ENCODE measurements around the gene PHTF2. TPM values are rescaled to one million over a fixed set of nuclear protein-coding genes. Genes with fewer than 3 reads are reported as not detected.

The PHTF2 gene
- 12.3 TPM for polyA plus RNA-seq (2013, experiment 1 of 2)
- 12.5 TPM for polyA plus RNA-seq (2013, experiment 2 of 2)

GRCh38 chr7:77798394-77799077 lies at the start of gene PHTF2, which contains the start of gene TMEM60:
TSS of gene PHTF2 (plus strand) at chr7:77798773.
TSS of gene TMEM60 (minus strand) at chr7:77798434. CDS start at chr7:77794373, 4,061 bp downstream.
- Histone ChIP-seq H3K18ac (ENCODE audit: low read length) (peak within 1 kb of the TSS; percentile 80), H3K9ac (ENCODE audit: low read length) (peak within 1 kb of the TSS; percentile 96), H3K23ac (ENCODE audit: low read length) (peak within 1 kb of the TSS; percentile 91), H3K79me2 (ENCODE audit: control insufficient read depth, insufficient read depth, low read length) (peaks cover 11% of the 10 kb centered on the region), H3K4me1 (ENCODE audit: control insufficient read depth, low read depth, low read length) (peaks cover 9% of the 10 kb centered on the region), H2AK5ac (ENCODE audit: low read length) (no peak within 1 kb of the TSS), H3K4ac (ENCODE audit: low read depth, low read length) (no peak within 1 kb of the TSS), H2BK120ac (ENCODE audit: low read depth, low read length) (no peak within 1 kb of the TSS), H2BK5ac (ENCODE audit: low read length) (peak within 1 kb of the TSS; percentile 42), H3K36me3 (ENCODE audit: control insufficient read depth, insufficient read depth, low read length) (no peaks in the 10 kb centered on the region), H3K4me2 (ENCODE audit: low read length) (peak within 1 kb of the TSS; percentile 93), H3K27me3 (ENCODE audit: insufficient read depth, low read length, poor library complexity) (no peaks in the 10 kb centered on the region), H3K27ac (ENCODE audit: low read depth, low read length) (peak within 1 kb of the TSS; percentile 83), H3K79me1 (ENCODE audit: low read length) (peaks cover 9% of the 10 kb centered on the region), H3K4me3 (ENCODE audit: low read length) (peak within 1 kb of the TSS; percentile 96), H3K56ac (ENCODE audit: low read length) (peak within 1 kb of the TSS; percentile 98), H2BK15ac (replicated peaks; ENCODE audit: low read depth) (no peak within 1 kb of the TSS), H4K5ac (ENCODE audit: low read length) (no peak within 1 kb of the TSS), H4K8ac (ENCODE audit: low read depth, low read length) (no peak within 1 kb of the TSS)
- peak; percentile 100 for DNase-seq
- no CpG with 5 or more reads among the region's 61 CpGs for WGBS (ENCODE audit: extremely low coverage, insufficient coverage, low lambda C conversion rate)

DNA sequence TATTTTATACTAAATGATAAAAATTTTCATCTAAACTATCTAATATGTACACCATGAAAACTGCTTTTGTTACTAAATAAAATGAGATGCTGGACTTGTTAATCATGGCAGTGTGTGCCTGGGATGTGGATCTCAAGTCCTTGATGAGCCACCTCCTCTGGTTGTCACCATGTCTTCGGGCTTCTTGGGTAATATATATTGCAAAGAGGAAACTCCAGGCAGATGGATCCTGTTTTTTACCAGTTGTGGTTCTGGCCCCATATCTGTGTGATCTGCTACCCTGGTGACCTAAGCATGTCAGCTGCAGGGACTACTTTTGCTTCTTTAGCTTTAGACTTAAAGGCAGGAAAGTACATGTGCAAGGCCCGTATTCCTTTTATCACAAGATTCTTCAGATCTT lies 46.6 kb upstream of the PHTF2 start:
- Histone ChIP-seq H3K79me1 (ENCODE audit: low read length) (no peaks in the 10 kb centered on the region), H2BK5ac (ENCODE audit: low read length) (no peak overlapping the region), H3K36me3 (ENCODE audit: control insufficient read depth, insufficient read depth, low read length) (no peaks in the 10 kb centered on the region), H3K4me2 (ENCODE audit: low read length) (no peak overlapping the region), H4K5ac (ENCODE audit: low read length) (no peak overlapping the region), H3K79me2 (ENCODE audit: control insufficient read depth, insufficient read depth, low read length) (no peaks in the 10 kb centered on the region), H3K9ac (ENCODE audit: low read length) (no peak overlapping the region), H3K18ac (ENCODE audit: low read length) (no peak overlapping the region), H3K4me3 (ENCODE audit: low read length) (no peak overlapping the region), H4K8ac (ENCODE audit: low read depth, low read length) (no peak overlapping the region), H2AK5ac (ENCODE audit: low read length) (no peak overlapping the region), H2BK120ac (ENCODE audit: low read depth, low read length) (no peak overlapping the region), H3K23ac (ENCODE audit: low read length) (no peak overlapping the region), H3K4ac (ENCODE audit: low read depth, low read length) (no peak overlapping the region), H3K56ac (ENCODE audit: low read length) (no peak overlapping the region), H3K27ac (ENCODE audit: low read depth, low read length) (no peak overlapping the region), H3K27me3 (ENCODE audit: insufficient read depth, low read length, poor library complexity) (no peaks in the 10 kb centered on the region), H3K4me1 (ENCODE audit: control insufficient read depth, low read depth, low read length) (no peaks in the 10 kb centered on the region), H2BK15ac (replicated peaks; ENCODE audit: low read depth) (no peak overlapping the region)
- DNase-seq, result no peak
- no CpG with 5 or more reads among the region's 2 CpGs for WGBS (ENCODE audit: extremely low coverage, insufficient coverage, low lambda C conversion rate)

- H3K4me1 ChIP-seq (ENCODE audit: control insufficient read depth, low read depth, low read length), result no peaks in the 10 kb centered on the region
- H3K18ac ChIP-seq (ENCODE audit: low read length), result no peak overlapping the region
- H3K79me1 ChIP-seq (ENCODE audit: low read length), result no peaks in the 10 kb centered on the region
- no peak overlapping the region for H2BK15ac ChIP-seq (replicated peaks; ENCODE audit: low read depth)
- no peaks in the 10 kb centered on the region for H3K36me3 ChIP-seq (ENCODE audit: control insufficient read depth, insufficient read depth, low read length)
- H3K27me3 ChIP-seq (ENCODE audit: insufficient read depth, low read length, poor library complexity), result no peaks in the 10 kb centered on the region
- WGBS (ENCODE audit: extremely low coverage, insufficient coverage, low lambda C conversion rate), result no CpG with 5 or more reads among the region's 1 CpG
- no peak overlapping the region for H3K9ac ChIP-seq (ENCODE audit: low read length)
- H2BK5ac ChIP-seq (ENCODE audit: low read length), result no peak overlapping the region
- H3K27ac ChIP-seq (ENCODE audit: low read depth, low read length), result no peak overlapping the region
- H4K8ac ChIP-seq (ENCODE audit: low read depth, low read length), result no peak overlapping the region
- H3K79me2 ChIP-seq (ENCODE audit: control insufficient read depth, insufficient read depth, low read length), result peaks cover 1% of the 10 kb centered on the region
- H2BK120ac ChIP-seq (ENCODE audit: low read depth, low read length), result no peak overlapping the region
- H2AK5ac ChIP-seq (ENCODE audit: low read length), result no peak overlapping the region
- H3K4me2 ChIP-seq (ENCODE audit: low read length), result no peak overlapping the region
- H4K5ac ChIP-seq (ENCODE audit: low read length), result no peak overlapping the region
- H3K23ac ChIP-seq (ENCODE audit: low read length), result no peak overlapping the region
- no peak overlapping the region for H3K4ac ChIP-seq (ENCODE audit: low read depth, low read length)
- H3K56ac ChIP-seq (ENCODE audit: low read length), result no peak overlapping the region
- no peak for DNase-seq
- H3K4me3 ChIP-seq (ENCODE audit: low read length), result no peak overlapping the region
These were observed 45.4 kb upstream of the PHTF2 start for GRCh38 chr7:77753173-77753572.

DNA sequence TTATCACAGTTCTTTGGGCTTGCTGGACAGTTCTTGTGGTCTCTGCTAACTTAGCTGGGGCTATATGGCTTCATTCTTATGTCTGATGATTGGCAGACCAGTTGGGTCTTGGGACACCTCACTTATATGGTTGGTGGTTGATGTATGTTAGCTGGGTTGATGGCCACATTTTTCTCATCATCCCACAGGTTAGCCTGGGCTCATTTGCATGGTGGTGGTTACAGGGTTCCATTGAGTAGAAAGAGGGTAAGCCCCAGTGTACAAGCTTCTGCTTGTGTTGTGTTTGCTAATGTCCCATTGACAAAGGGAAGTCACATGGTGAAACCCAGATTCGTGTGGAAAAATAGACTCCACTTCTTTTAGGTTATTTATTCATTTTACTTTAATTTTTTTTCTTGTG lies 41.0 kb upstream of the PHTF2 start:
- H3K27me3 ChIP-seq (ENCODE audit: insufficient read depth, low read length, poor library complexity), result no peaks in the 10 kb centered on the region
- no peak overlapping the region for H3K23ac ChIP-seq (ENCODE audit: low read length)
- no peaks in the 10 kb centered on the region for H3K36me3 ChIP-seq (ENCODE audit: control insufficient read depth, insufficient read depth, low read length)
- H3K27ac ChIP-seq (ENCODE audit: low read depth, low read length), result no peak overlapping the region
- no peak overlapping the region for H3K9ac ChIP-seq (ENCODE audit: low read length)
- H3K4me1 ChIP-seq (ENCODE audit: control insufficient read depth, low read depth, low read length), result no peaks in the 10 kb centered on the region
- H3K56ac ChIP-seq (ENCODE audit: low read length), result no peak overlapping the region
- no peak overlapping the region for H4K5ac ChIP-seq (ENCODE audit: low read length)
- H2AK5ac ChIP-seq (ENCODE audit: low read length), result no peak overlapping the region
- H4K8ac ChIP-seq (ENCODE audit: low read depth, low read length), result no peak overlapping the region
- no peak overlapping the region for H3K4me2 ChIP-seq (ENCODE audit: low read length)
- H2BK15ac ChIP-seq (replicated peaks; ENCODE audit: low read depth), result no peak overlapping the region
- H2BK120ac ChIP-seq (ENCODE audit: low read depth, low read length), result no peak overlapping the region
- H3K79me1 ChIP-seq (ENCODE audit: low read length), result peaks cover 2% of the 10 kb centered on the region
- no peak overlapping the region for H3K4me3 ChIP-seq (ENCODE audit: low read length)
- no peak overlapping the region for H3K4ac ChIP-seq (ENCODE audit: low read depth, low read length)
- no CpG with 5 or more reads among the region's 1 CpG for WGBS (ENCODE audit: extremely low coverage, insufficient coverage, low lambda C conversion rate)
- H3K18ac ChIP-seq (ENCODE audit: low read length), result no peak overlapping the region
- H3K79me2 ChIP-seq (ENCODE audit: control insufficient read depth, insufficient read depth, low read length), result peaks cover 1% of the 10 kb centered on the region
- no peak for DNase-seq
- no peak overlapping the region for H2BK5ac ChIP-seq (ENCODE audit: low read length)

DNA sequence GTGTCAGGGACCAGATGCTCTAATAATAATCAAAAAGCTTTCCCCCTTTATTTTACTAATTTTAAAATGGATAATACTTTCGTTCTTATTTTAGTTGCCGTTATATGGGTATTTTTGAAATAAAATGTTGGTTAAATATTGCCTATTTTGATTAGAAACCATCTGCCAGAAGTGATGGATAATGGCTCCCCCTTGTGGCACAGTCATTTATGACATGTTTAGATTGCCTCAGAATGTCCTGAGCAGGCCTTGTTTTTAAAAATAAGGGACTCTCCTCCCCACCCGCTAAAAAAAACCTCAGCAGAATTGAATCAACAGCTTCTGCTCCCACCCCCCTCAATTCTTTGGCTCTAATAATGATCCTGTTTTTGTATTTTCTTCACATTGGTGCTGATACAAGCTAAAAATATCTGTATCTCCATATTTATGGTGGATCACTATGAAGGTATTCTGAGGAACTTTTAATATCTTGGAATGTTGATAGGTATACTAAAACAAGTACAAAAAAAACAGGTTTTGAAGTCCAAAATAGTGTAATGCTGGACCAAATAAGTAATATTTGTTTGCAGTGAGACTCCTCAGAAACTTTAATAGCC lies 39.2 kb upstream of the PHTF2 start:
- H3K4me2 ChIP-seq (ENCODE audit: low read length), result no peak overlapping the region
- H4K8ac ChIP-seq (ENCODE audit: low read depth, low read length), result no peak overlapping the region
- no peak overlapping the region for H2BK15ac ChIP-seq (replicated peaks; ENCODE audit: low read depth)
- no peaks in the 10 kb centered on the region for H3K4me1 ChIP-seq (ENCODE audit: control insufficient read depth, low read depth, low read length)
- H3K9ac ChIP-seq (ENCODE audit: low read length), result no peak overlapping the region
- H3K18ac ChIP-seq (ENCODE audit: low read length), result no peak overlapping the region
- H3K79me1 ChIP-seq (ENCODE audit: low read length), result peaks cover 5% of the 10 kb centered on the region
- H3K79me2 ChIP-seq (ENCODE audit: control insufficient read depth, insufficient read depth, low read length), result peaks cover 9% of the 10 kb centered on the region
- no peak overlapping the region for H2BK5ac ChIP-seq (ENCODE audit: low read length)
- H3K36me3 ChIP-seq (ENCODE audit: control insufficient read depth, insufficient read depth, low read length), result no peaks in the 10 kb centered on the region
- no peak overlapping the region for H3K4me3 ChIP-seq (ENCODE audit: low read length)
- peak; percentile 68 for DNase-seq
- no peak overlapping the region for H2BK120ac ChIP-seq (ENCODE audit: low read depth, low read length)
- H3K56ac ChIP-seq (ENCODE audit: low read length), result no peak overlapping the region
- no peak overlapping the region for H3K23ac ChIP-seq (ENCODE audit: low read length)
- H4K5ac ChIP-seq (ENCODE audit: low read length), result no peak overlapping the region
- no CpG with 5 or more reads among the region's 3 CpGs for whole genome bisulfite sequencing (ENCODE audit: extremely low coverage, insufficient coverage, low lambda C conversion rate)
- H3K27ac ChIP-seq (ENCODE audit: low read depth, low read length), result no peak overlapping the region
- H3K27me3 ChIP-seq (ENCODE audit: insufficient read depth, low read length, poor library complexity), result no peaks in the 10 kb centered on the region
- no peak overlapping the region for H3K4ac ChIP-seq (ENCODE audit: low read depth, low read length)
- no peak overlapping the region for H2AK5ac ChIP-seq (ENCODE audit: low read length)
